H9 (cell line): Measurements from ENCODE around the gene ADAMTS2. TPM values are rescaled to one million over a fixed set of nuclear protein-coding genes. Genes with fewer than 3 reads are reported as not detected.

Source experiments
- DNase-seq: peaks from one replicate; pipeline ENCODE4 v3.0.0-alpha.2; 2017
- H2AFZ ChIP-seq: one replicate; pipeline ENCODE4 v1.6.1; 2013; ENCODE audit warnings: mild to moderate bottlenecking, low read length, control low read depth, moderate library complexity
- H2AK5ac ChIP-seq: 2 replicates; pipeline ENCODE4 v1.6.1; 2013; ENCODE audit warnings: low read length, control low read depth, mixed read lengths; ENCODE audit not compliant: insufficient read length
- H2BK120ac ChIP-seq: one replicate; pipeline ENCODE4 v1.6.1; 2013; ENCODE audit warnings: low read depth, mild to moderate bottlenecking, low read length, control low read depth, inconsistent platforms; ENCODE audit not compliant: poor library complexity, severe bottlenecking
- H2BK12ac ChIP-seq: 2 replicates; pipeline ENCODE4 v1.6.1; 2013; ENCODE audit warnings: low read length, control low read depth, mixed read lengths, low read depth; ENCODE audit not compliant: insufficient read length
- H2BK15ac ChIP-seq: 2 replicates; pipeline ENCODE4 v1.6.1; 2013; ENCODE audit warnings: low read depth, low read length, control low read depth
- H2BK20ac ChIP-seq: one replicate; pipeline ENCODE4 v1.6.1; 2013; ENCODE audit warnings: low read depth, mild to moderate bottlenecking, low read length, control low read depth, inconsistent platforms; ENCODE audit not compliant: poor library complexity, severe bottlenecking
- H2BK5ac ChIP-seq: 2 replicates; pipeline ENCODE4 v1.6.1; 2013; ENCODE audit warnings: low read length, control low read depth, mixed read lengths; ENCODE audit not compliant: insufficient read length
- H3K14ac ChIP-seq: 2 replicates; pipeline ENCODE4 v1.6.1; 2013; ENCODE audit warnings: low read length, control low read depth; ENCODE audit not compliant: insufficient read depth
- H3K18ac ChIP-seq: 2 replicates; pipeline ENCODE4 v1.6.1; 2013; ENCODE audit warnings: low read depth, mild to moderate bottlenecking, mixed read lengths, low read length, control low read depth; ENCODE audit not compliant: insufficient read length
- H3K23ac ChIP-seq: 2 replicates; pipeline ENCODE4 v1.6.1; 2013; ENCODE audit warnings: low read length, control low read depth, mixed read lengths, low read depth; ENCODE audit not compliant: insufficient read length
- H3K23me2 ChIP-seq: 2 replicates; pipeline ENCODE4 v1.6.1; 2013; ENCODE audit warnings: low read depth, mild to moderate bottlenecking, mixed read lengths, low read length, control low read depth; ENCODE audit not compliant: insufficient read length, poor library complexity, severe bottlenecking
- H3K27ac ChIP-seq: 2 replicates; pipeline ENCODE4 v1.5.1; 2013; ENCODE audit warnings: low read length, control low read depth, mixed read lengths, low read depth; ENCODE audit not compliant: insufficient read length
- H3K27me3 ChIP-seq: 2 replicates; pipeline ENCODE4 v1.6.1; 2013; ENCODE audit warnings: low read length, control low read depth, inconsistent platforms; ENCODE audit not compliant: insufficient read depth
- H3K4ac ChIP-seq: 2 replicates; pipeline ENCODE4 v1.6.1; 2013; ENCODE audit warnings: low read depth, mild to moderate bottlenecking, control low read depth, inconsistent platforms, low read length, moderate library complexity
- H3K4me1 ChIP-seq: 2 replicates; pipeline ENCODE4 v1.6.1; 2013; ENCODE audit warnings: low read length, control low read depth, inconsistent platforms; ENCODE audit not compliant: insufficient read depth
- H3K4me2 ChIP-seq: 2 replicates; pipeline ENCODE4 v1.6.1; 2013; ENCODE audit warnings: low read length, control low read depth, mixed read lengths; ENCODE audit not compliant: insufficient read length, insufficient read depth
- H3K56ac ChIP-seq: 2 replicates; pipeline ENCODE4 v1.6.1; 2013; ENCODE audit warnings: low read depth, mild to moderate bottlenecking, mixed read lengths, low read length, control low read depth; ENCODE audit not compliant: insufficient read length
- H3K79me1 ChIP-seq: 2 replicates; pipeline ENCODE4 v1.6.1; 2013; ENCODE audit warnings: low read depth, mild to moderate bottlenecking, moderate library complexity, low read length, control low read depth, inconsistent platforms; ENCODE audit not compliant: insufficient read depth, poor library complexity, severe bottlenecking
- H3K79me2 ChIP-seq: 2 replicates; pipeline ENCODE4 v1.6.1; 2013; ENCODE audit warnings: low read length, control low read depth, inconsistent platforms; ENCODE audit not compliant: insufficient read depth
- H3K9ac ChIP-seq: 2 replicates; pipeline ENCODE4 v1.6.1; 2013; ENCODE audit warnings: low read length, control low read depth, mixed read lengths; ENCODE audit not compliant: insufficient read length; ENCODE audit errors: extremely low read depth
- H3K9me3 ChIP-seq: one replicate; pipeline ENCODE4 v1.6.1; 2013; ENCODE audit warnings: low read depth, low read length, inconsistent platforms; ENCODE audit not compliant: control insufficient read depth
- H3T11ph ChIP-seq: one replicate; pipeline ENCODE4 v1.6.1; 2013; ENCODE audit warnings: mild to moderate bottlenecking, low read length, control low read depth, inconsistent platforms
- H4K20me1 ChIP-seq: one replicate; pipeline ENCODE4 v1.6.1; 2013; ENCODE audit not compliant: control insufficient read depth, insufficient read length, insufficient read depth
- H4K5ac ChIP-seq: 2 replicates; pipeline ENCODE4 v1.6.1; 2013; ENCODE audit warnings: low read depth, mild to moderate bottlenecking, mixed read lengths, low read length, control low read depth; ENCODE audit not compliant: insufficient read length
- H4K8ac ChIP-seq: replicated peaks from 2 replicates; pipeline ENCODE4 v1.6.1; 2013; ENCODE audit warnings: low read length, control low read depth, mixed read lengths, low read depth; ENCODE audit not compliant: insufficient read length
- H4K91ac ChIP-seq: 2 replicates; pipeline ENCODE4 v1.6.1; 2013; ENCODE audit warnings: low read depth, mild to moderate bottlenecking, moderate library complexity, mixed read lengths, low read length, control low read depth; ENCODE audit not compliant: insufficient read length
- H3K27ac Mint-ChIP-seq, 3 experiments: 2 replicates in 2 of 3; 3 replicates in 1 of 3; pipeline ENCODE4 v1.8.0; 2020 to 2021; ENCODE audit warnings: mixed read lengths in 3 of 3, mild to moderate bottlenecking in 1 of 3, moderate library complexity in 1 of 3
- H3K27me3 Mint-ChIP-seq: 2 replicates; pipeline ENCODE4 v1.8.0; 2021; ENCODE audit warnings: low read depth, mild to moderate bottlenecking, moderate library complexity, mixed read lengths
- H3K36me3 Mint-ChIP-seq, 3 experiments: 2 replicates in 2 of 3; 3 replicates in 1 of 3; pipeline ENCODE4 v1.8.0; 2020 to 2021; ENCODE audit warnings: low read depth in 3 of 3, mixed read lengths in 3 of 3; ENCODE audit not compliant: insufficient read depth in 1 of 3
- H3K4me1 Mint-ChIP-seq, 2 experiments: 2 replicates each; pipeline ENCODE4 v1.8.0; 2020; ENCODE audit warnings: mixed read lengths in 2 of 2
- H3K4me3 Mint-ChIP-seq, 2 experiments: 2 replicates in 1 of 2; 3 replicates in 1 of 2; pipeline ENCODE4 v1.8.0; 2020 to 2021; ENCODE audit warnings: mild to moderate bottlenecking in 2 of 2, mixed read lengths in 2 of 2, moderate library complexity in 1 of 2
- H3K9me3 Mint-ChIP-seq, 2 experiments: 2 replicates in 1 of 2; 3 replicates in 1 of 2; pipeline ENCODE4 v1.8.0; 2020; ENCODE audit warnings: mild to moderate bottlenecking in 2 of 2, mixed read lengths in 2 of 2, moderate library complexity in 1 of 2
- WGBS: extraction: QIAGEN DNeasy Blood & Tissue Kit; methylation state at CpG from one replicate; pipeline ENCODE4 v1.1.7; 2013; ENCODE audit warnings: missing lambda C conversion rate, low lambda C conversion rate, mixed read lengths; ENCODE audit not compliant: insufficient read length; ENCODE audit errors: extremely low coverage; 5-methylcytosine and 5-hydroxymethylcytosine counted together
- total RNA-seq: library from RNA; stranded (reverse); gene quantifications from 2 replicates; pipeline ENCODE4 v1.2.1, GENCODE V29; 2021
- TF ChIP-seq, protein P1 (sequence below): fragments of 200-600 bp; sonication (generic); conservative IDR thresholded peaks from 3 replicates; pipeline ENCODE4 v1.8.0; 2021; ENCODE audit warnings: antibody characterized with exemption, mild to moderate bottlenecking

ADAMTS2 gene
- total RNA-seq, 1 experiment from 2014 or later, result 5.4 TPM

DNA sequence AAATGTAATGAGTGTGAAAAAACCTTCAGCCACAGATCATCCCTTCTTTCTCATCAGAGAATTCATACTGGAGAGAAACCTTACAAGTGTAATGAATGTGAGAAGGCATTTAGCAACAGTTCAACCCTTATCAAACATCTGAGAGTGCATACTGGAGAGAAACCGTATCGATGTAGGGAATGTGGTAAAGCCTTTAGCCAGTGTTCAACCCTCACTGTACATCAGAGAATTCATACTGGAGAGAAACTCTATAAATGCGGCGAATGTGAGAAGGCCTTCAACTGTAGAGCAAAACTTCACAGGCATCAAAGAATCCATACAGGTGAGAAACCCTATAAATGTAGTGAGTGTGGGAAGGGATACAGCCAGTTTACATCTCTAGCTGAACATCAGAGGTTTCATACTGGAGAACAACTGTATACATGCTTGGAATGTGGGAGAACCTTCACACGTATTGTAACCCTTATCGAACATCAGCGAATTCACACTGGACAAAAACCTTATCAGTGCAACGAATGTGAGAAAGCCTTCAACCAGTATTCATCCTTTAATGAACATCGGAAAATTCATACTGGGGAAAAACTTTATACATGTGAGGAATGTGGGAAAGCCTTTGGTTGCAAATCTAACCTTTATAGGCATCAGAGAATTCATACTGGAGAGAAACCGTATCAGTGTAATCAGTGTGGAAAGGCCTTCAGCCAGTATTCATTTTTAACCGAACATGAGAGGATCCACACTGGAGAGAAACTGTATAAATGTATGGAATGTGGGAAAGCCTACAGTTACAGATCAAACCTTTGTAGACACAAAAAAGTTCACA, 265.9 kb downstream of the ADAMTS2 start:
- Histone ChIP-seq H2BK12ac (no peak overlapping the region), H2BK120ac (no peak overlapping the region), H4K91ac (no peak overlapping the region), H3K18ac (no peak overlapping the region), H3K23ac (no peak overlapping the region), H3K79me1 (no peaks in the 10 kb centered on the region), H3K79me2 (no peaks in the 10 kb centered on the region), H4K8ac (no peak overlapping the region), H3K27me3 (no peaks in the 10 kb centered on the region), H3K4ac (no peak overlapping the region), H3K9ac (no peak overlapping the region), H2AFZ (no peak overlapping the region), H2BK5ac (no peak overlapping the region), H4K20me1 (no peaks in the 10 kb centered on the region), H3K4me1 (no peaks in the 10 kb centered on the region), H2BK20ac (no peak overlapping the region), H3K27ac (no peak overlapping the region), H2AK5ac (no peak overlapping the region), H3K4me2 (no peak overlapping the region), H2BK15ac (no peak overlapping the region), H3K14ac (no peak overlapping the region), H3K23me2 (no peaks in the 10 kb centered on the region), H3T11ph (no peak overlapping the region), H3K56ac (no peak overlapping the region), H3K9me3 (peaks cover 90% of the 10 kb centered on the region), H4K5ac (no peak overlapping the region)
- WGBS, result no CpG with 5 or more reads among the region's 11 CpGs
- Mint-ChIP-seq H3K36me3 (peaks cover 68 to 78% (median 76%) of the 10 kb centered on the region in 3 experiments), H3K4me3 (no peak overlapping the region), H3K9me3 (peaks cover 88 to 92% of the 10 kb centered on the region in 2 experiments), H3K27ac (no peak overlapping the region), H3K4me1 (no peaks in the 10 kb centered on the region), H3K27me3 (peaks cover 8% of the 10 kb centered on the region; the same call in 1 of the 2 replicates)
- no peak for DNase-seq
- TF ChIP-seq, protein P1, sequence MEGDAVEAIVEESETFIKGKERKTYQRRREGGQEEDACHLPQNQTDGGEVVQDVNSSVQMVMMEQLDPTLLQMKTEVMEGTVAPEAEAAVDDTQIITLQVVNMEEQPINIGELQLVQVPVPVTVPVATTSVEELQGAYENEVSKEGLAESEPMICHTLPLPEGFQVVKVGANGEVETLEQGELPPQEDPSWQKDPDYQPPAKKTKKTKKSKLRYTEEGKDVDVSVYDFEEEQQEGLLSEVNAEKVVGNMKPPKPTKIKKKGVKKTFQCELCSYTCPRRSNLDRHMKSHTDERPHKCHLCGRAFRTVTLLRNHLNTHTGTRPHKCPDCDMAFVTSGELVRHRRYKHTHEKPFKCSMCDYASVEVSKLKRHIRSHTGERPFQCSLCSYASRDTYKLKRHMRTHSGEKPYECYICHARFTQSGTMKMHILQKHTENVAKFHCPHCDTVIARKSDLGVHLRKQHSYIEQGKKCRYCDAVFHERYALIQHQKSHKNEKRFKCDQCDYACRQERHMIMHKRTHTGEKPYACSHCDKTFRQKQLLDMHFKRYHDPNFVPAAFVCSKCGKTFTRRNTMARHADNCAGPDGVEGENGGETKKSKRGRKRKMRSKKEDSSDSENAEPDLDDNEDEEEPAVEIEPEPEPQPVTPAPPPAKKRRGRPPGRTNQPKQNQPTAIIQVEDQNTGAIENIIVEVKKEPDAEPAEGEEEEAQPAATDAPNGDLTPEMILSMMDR, result no peak
